ENCODE measurements around the gene PSMB9.

The PSMB9 gene

DNA sequence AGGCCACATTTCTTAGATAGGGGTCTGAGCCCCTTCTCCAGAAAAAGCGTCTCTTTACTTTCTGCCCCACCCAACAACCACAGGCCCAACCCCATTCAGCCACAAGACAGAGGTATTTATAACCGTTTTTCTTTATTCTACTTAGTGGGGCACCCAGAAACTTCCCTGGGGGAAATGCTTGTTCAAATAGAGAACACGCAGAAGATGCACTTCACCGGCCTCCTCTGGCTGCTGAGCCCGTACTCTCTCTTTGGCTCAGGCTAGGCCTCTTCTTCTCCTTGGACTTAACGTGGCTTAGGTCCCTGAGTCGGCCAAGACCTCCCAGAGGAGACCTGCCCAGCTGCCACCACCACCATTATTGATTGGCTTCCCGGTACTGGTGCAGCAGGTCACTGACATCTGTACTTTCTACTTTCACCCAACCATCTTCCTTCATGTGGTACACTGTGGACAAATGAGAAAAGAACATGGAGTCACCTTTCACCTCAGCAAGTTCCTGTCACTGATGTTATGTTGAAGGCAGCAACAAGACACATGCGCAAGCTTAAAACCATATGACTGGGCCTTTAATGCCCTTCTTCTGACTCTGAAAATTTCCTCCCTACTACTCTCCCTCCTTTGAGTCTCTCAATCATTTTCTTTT is 13.3 kb upstream of the PSMB9 start:
- DNase-seq, result peak; percentile 47

DNA sequence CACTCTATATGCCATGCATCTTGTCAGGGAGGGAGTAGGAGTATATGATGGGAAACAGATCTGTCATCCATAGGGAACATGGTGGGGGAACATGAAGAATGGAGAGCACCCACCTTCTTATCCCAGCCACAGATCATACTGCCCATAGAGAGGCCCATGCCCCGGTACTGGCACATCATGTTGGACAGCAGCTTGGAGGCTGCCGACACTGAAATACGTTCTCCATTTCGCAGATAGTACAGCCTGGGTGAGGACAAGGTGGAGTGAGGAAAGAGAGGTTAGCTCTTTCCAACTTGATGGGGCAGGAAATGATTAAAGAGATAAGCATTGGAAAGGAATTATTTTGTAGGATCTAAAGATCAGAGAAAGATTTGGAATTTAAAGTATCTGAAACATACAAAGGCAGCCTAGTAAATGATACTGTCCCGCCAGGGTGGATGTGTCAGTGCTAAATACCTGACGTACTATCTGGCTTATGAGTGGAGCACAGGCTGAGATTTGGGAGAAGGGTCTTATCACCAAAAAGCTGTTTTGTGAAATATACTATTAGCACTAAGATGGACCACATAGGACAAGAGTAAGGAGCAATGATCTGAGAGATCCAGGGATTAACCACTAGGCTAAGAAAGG is 11.9 kb upstream of the PSMB9 start:
- DNase-seq, result no peak

DNA sequence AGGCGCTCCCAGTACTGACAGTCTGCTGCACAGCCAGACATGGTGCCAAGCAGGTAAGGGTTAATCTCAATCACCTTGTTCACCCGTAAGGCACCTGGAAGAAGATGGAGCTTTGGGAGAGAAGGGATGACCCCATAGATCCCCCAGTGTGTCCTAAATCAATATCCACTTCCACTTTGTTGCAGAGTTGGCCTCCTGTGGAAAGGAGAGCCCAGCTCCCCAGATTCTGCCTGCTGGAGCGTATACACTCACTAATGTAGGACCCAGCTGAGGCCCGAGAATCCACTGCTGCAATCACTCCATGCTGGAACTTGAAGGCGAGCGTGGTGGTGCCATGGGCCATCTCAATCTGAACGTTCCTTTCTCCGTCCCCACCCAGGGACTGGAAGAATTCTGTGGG is 11.3 kb upstream of the PSMB9 start:
- no peak for DNase-seq

DNA sequence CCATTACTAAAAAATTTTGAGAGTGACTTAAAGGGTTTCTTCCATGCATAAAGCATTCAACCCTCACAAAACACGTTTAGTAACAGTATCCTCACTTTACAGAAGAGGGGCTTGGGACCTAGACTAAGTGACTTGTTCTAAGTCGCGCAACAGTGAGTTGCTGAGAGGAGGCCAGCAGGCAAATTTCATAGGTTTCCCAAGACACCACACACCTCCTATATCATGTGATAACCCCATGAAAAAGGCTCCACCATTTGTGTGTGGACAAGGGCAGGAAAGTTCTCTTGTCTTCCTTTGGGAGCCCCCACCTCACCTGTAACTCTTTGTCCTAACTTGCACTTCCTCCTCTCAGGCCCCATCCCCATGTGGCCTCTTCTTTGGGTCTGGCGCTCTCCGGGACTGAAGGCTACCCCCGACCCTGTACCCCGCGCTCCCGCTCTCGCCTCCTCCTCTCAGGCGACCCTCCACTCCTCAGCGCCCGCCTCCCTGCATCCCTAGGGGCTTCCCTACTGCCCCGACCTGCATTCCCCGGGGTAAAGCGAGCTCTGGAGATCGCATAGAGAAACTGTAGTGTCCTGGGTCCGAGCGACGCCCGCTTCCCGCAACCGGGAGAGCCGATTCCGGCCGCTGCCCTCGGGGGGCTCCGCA is 10.5 kb upstream of the PSMB9 start:
- DNase-seq, result no peak

DNA sequence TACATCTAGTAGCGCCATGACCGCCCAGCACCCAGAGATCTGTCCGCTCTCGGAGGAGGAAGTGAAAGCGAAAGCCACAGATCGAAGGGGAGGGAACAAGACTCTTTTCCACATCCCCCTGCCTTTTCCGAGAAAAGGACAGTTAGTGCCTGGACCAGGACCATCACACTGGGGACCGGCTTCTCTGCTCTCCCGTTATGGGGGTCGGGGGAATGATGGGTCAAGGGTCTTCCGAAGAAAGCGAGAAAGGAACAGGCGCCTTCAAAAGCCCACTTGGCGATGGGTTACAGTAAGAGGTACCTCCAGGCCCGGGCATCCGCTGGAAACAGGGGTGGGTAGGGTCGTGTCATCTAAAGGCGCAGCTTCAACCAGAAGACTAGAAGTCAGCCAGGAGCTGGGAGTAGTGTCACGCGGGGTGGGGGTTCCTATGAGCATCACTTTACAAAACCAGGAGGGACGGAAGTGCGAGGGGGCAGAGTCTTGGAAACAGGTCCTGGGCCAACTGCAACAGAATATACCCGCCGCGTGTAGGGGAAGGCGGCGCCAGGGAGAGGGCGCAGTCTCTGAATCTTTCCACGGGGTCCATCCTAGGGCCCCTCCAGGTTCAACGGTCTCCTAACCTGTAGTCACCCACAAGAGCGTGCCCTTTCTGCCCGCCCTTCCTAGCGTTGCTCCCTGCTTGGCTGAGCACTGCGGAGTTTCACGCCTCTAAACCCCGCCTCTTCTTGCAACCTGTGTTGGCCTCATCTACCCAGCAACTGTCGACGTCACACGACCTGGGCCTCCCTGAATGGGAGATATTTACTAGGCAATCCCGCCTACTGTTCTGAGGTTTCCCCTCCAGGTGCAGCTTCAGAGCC is 9.8 kb upstream of the PSMB9 start, which contains the start of gene PSMB8:
TSS of gene PSMB8 (minus strand) at position 69 of the 860 bp plus-strand sequence. CDS start at position 18, 51 bp downstream.
- DNase-seq, result peak; percentile 97

DNA sequence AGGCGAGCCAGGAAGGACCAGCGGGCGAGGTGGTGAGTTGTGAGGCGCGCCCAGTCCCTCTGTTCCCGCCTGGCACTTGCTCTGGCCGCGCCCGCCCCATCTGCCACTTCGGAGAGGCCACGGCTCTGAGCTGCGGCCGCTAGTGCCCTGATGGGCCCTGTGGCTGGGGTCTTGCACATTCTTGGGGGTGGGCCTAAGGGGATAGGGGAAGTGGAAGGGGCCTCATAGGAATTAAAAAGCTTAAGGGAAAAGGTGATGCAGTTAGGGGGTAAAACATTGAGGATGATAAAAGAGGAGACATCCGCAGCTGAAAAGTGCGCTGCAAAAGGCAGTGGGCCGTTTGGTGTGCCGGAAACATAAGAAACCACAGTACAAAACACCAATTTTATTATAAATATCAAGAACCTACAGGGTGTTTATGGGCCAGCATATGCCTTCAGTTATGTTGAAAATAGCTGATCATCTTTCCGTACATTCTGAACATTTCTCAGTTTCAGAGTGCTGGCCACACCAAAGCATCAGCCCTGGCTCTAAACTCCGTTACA is 9.1 kb upstream of the PSMB9 start:
- DNase-seq, result no peak

DNA sequence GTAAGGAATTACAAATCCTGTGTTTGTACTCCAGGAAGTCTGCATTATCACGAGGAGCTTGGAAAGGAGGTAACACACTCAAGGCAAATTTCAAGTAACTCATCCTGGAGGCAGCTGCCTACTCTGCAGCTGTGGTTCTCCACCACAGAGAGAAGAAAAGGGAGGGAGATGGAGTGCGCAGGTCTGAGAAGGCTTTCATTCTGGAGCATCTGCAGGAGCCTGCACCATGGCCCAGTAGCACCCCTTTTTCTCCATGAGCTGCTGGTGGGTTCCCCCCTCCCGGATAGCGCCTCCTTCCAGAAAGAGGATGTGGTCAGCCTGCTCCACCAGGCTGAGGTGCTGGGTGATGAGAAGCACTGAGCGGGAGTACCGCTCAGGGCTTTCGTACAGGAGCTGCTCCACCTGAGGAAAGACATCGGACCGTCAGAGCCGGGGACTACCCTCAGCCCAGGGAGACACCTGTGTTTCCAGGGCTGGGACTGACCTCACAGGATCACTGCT is 8.6 kb upstream of the PSMB9 start:
- peak; percentile 50 for DNase-seq

DNA sequence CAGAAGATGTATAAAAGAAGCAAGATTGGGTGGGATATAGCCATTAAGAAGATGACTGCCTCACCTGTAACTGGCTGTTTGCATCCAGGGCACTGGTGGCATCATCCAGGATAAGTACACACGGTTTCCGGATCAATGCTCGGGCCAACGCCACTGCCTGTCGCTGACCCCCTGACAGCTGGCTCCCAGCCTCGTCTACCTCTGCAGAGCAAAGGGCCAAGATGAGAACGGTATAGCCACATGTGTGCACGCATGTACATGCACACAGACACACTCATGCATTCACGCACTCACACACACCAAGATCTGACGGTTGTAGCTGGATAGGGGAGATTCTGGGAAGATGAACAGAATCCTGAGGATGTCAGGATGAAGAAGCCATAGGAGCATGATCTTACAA is 7.0 kb upstream of the PSMB9 start:
- no peak for DNase-seq

DNA sequence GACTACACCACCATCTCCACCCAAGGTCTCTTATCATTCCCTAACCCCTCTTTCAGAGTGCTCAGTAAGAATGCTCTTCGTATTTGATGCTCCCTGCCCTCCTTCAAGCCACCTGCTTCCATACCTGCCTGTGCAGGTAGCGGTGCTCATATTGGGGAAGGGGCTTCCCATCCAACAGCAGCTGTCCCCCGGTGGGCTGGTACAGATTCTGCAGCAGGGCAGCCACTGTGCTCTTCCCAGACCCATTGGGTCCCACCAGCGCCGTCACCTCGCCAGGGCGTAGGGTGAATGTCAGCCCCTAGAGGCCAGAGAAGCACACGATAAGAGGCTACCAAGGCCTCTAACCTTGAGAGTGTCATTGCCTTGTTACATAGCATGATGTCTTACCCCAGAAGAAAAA is 6.2 kb upstream of the PSMB9 start:
- DNase-seq, result no peak

DNA sequence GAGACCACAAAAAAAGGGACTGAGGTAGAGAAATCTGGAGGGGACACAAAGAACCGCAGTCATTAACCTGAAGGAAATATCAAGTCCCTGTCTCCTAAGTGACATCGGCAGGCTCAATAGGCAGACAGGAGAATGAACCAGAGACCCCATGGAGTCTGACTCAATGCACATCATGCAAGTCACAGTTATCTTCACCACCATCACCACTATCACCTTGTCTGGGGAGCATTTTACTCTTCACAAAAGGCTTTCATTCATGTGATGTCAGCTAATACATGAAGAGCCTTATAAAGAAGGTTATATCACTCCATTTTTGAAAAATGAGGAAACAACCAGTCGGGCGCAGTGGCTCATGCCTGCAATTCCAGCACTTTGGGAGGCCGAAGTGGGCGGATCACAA is 4.9 kb upstream of the PSMB9 start:
- no peak for DNase-seq

DNA sequence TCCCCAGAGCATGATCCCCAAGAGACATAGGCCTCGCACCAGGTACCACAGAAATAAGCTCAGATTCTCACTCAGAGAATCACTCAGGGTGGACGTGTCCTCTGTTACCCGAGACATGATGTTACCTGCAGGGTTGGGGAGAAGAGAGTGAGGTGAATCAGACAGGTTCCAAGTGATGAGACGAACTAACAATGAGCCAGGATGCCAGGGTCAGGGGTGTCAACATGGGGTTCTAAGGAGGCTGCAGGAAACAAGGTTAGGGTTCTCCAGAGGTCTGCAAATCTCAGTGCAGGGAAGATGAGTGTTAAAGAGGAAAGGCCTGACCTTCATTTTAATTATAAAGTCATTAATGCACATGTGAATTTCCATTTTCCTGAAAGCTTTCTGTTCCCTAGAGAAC is 3.0 kb upstream of the PSMB9 start:
- DNase-seq, result no peak

DNA sequence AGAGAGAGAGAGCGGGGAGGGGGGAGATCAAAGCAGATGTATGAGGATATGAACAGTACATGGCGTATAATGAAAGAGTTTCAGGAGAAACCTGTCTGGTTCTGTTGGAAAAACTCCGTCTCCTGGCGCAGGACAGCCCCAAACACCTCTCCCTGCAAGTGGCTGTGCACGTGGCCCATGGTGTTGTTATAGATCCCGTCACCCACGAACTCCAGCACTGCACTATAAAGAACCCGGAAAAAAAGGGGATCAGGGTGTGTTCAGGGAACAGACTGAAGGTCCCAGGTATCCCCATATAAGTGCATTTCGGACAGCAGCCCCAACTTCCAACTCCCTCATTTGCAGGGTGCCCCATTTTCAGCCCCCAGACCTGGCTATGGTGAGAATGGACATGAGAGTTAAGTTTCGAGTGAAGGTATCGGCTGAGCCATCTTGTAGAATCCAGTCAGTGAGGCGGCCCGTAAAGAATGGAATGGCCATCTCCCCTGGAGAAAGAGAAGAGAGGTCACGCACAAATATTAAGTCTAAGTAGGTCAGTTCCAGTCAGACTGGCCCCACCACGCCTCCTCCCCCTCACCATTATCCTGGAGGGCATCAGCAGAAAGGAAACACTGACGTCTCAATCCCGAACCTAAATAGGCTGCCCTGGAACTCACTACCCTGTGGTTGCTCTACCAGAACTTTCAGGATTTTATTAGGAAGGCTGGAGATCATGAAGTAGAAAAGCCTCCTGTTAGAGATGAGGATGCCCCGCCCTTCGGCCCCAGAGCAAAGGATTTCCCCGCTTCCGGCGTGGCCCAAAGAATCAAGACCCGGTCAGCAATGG is 1.8 kb upstream of the PSMB9 start:
- no peak for DNase-seq

DNA sequence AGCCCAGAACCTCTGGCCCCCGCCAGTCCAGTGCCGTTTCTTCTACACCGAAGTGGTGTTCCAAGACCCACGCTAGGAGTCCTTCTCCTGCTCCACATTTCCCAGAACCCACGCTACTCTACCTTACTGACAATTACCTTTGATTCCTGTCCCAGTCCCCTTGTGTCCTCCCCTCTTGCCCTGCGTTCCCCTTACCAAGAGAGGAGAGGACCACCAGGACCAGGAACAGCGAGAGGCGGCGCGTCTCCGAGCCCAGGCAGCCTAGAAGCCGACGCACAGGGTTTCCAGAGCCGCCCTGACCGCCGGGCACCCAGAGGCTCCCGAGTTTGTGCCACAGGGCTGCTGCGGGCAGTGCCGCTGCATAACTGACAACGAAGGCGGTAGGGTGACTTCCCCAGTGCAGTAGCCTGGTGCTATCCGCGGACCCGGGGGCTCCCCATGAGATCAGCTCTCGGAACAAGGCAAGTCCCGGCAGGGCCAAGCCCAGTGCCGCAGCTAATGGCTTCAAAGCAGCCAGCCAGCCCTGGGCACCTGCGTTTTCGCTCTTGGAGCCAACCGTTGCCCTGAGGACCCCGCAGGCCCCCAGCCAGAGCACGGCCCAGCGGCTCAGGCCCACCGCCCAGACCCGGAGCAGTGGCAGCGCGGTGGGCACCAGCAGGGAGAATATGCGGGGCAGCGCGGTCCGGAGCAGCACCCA is 1.0 kb upstream of the PSMB9 start:
- DNase-seq, result peak; percentile 54

DNA sequence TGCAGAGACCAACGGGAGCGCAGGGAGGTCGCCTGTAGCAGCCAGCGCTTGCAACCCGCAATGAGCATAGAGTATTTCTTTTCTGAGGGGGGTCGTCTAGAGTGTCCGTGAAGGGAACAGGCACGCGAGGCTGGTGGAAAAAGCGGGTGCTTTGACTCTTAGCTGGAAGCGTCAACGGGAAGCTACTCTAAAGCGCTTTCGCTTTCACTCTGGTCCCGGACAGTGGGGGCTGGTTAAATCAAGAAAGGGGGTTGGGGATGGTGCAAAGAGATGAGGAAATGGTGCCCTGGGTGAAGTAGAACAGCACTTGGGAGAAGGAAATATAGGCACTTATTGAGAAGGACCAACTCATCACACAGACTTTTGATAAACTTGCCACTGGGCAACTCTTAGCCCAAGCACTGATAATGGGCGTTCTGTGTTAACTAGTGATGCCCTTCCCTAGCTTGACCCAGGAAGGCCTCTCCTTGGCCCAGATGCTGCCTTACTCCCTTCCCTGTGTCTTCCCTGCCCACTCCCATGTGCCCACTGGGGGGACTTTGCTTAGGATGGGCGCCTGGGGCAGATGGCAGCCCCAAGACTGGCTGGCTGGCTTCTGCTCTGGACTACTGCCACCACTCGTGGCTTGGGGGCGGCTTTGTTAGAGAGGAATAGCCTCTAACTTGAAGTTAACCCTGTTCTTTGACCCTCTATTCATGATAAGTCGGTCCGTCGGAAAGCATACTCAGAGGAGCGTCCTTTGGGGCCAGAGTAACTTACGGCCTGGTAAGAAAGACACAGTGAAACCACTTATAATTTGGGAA is 585 bp downstream of the PSMB9 start:
- peak; percentile 57 for DNase-seq

DNA sequence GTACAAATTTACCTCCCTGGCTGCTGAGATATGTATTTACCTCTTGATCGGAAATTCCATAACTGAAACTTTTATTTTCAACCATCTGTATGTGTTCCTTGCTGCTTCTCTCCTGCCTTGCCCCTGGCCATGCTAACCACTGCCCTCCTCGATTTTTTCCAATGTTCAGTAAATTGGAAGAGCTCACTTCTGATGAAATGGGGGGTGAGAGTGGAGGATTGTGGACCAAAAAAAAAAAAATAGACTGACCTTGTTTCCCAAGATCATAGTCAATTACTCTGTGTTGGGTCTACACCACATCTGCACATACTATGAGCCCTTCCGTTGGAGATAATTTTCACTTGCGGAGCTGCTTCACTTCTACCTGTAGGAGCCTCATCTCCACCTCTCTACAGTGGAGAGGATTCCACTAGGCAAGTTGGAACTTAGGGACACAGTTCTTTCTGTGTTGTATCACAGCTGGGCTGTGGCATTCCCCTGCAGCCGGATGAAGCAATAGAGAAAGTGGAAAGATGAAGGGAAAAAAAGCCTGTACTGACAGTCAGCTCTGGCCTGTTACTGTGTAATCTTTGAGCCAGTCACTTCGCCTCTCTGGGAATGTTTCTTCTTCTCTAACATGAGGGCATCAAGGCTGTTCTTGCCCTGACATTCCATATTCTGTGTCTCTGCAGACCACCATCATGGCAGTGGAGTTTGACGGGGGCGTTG is 1.6 kb downstream of the PSMB9 start:
- no peak for DNase-seq

DNA sequence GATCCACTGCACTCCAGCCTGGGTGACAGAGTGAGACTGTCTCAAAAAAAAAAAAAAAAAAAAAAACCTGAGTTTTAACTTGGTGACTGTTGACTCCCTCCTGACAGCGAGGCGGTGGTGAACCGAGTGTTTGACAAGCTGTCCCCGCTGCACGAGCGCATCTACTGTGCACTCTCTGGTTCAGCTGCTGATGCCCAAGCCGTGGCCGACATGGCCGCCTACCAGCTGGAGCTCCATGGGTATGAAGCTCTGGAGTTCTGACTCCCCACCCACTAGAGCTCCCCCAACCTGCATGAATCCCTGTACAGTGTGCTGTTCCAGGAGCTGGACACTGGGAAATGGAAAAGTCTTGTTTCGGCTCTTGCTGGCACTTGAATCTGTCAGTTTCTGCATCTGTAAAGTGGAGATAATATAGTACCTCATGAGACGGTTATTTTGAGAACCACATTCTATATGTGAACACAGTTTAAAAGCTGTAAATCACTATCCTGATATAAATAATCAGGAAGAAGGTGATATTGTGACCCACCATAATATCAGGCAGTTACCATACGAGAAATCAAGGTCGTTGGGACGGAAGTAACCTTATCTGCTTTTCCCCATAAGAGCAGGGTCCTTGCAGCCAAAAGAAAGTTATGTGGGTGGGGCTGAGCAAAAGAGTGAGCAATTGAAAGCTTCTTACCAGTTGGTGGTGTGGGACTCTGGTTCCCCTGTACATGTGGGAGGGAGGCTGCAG is 3.3 kb downstream of the PSMB9 start:
- no peak for DNase-seq

DNA sequence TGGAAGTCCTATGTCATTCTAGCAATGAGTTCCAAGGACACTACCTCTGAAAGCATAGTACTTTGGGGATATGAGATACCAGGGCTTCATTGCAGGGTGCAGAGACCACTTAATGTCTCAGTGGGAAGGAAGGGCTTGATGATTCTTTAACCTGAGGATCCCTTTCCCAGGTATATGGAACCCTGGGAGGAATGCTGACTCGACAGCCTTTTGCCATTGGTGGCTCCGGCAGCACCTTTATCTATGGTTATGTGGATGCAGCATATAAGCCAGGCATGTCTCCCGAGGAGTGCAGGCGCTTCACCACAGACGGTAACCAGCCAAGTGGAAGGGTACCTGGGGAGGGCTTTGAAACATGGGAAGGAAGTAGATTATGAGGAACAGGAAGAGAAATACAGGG is 4.2 kb downstream of the PSMB9 start:
- DNase-seq, result no peak

DNA sequence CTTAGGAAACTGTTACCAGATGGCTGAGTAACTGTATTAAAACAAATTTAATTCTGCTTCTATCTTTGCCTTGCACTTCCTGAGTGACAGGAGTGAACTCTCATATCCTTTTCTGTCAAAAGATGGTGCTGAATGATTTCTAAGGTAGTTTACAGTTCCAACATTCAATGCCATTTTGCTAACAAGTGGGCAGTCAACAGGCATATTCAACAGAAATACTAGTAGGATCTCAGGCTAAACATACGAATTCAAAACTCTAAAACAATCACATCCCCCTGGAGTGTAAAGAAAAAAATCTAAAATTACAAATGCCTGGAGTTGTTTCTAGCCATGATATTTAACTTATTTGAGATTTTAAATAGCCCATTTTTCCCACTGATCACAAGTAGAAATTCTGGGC is 6.7 kb downstream of the PSMB9 start:
- no peak for DNase-seq

DNA sequence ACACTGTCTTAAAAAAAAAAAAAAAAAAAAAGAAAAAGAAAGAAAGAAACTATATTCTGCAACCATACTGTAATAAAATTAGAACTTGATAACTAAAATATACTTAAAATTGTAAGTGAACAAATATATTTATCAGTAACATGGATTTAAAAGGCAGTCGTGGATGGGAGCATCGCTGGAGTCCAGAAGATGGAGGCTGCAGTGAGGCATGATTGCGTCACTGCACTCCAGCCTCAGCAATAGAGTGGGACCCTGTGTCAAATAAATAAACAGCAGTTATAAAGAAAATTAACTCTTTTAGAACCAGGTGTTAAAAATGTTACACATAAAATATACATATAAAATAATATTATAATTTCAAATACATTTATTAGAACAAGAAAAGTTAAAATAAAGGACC is 8.7 kb downstream of the PSMB9 start:
- DNase-seq, result no peak
